AG09309 (cell line): ENCODE results near the gene CLMN.

Experiments used
- DNase-seq: peaks from one replicate; pipeline ENCODE4 v3.0.0-alpha.2; 2010; ENCODE audit warnings: low read depth
- H3K4me3 ChIP-seq: 2 replicates; pipeline ENCODE4 v1.5.1; 2011; ENCODE audit warnings: mild to moderate bottlenecking, low read depth, low read length, moderate library complexity; ENCODE audit not compliant: control insufficient read depth
- TF ChIP-seq, protein P1 (sequence below): IDR thresholded peaks from 2 replicates; pipeline ENCODE4 v1.5.1; 2011; ENCODE audit warnings: mild to moderate bottlenecking, low read depth, low read length, inconsistent platforms; ENCODE audit not compliant: insufficient read depth, control insufficient read depth; ENCODE audit errors: missing control alignments

The CLMN gene

DNA sequence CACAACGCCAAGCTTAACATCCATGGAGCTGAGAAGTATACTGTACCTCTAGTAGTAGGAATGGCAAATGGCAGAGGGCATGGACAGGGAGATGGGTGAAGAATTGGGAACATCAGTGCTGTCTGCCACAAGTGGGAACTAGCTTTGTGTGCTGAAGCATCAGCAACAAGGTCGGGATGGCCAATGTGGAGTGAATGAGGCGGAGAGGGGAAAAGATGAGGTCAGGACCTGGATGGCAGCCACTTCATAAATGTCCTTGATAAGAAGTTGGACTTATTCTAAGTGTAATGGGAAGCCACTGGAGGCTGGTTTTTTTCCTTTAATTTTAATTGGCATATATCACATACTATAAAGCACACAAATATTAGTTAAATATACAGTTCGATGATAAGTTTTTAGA lies 21.9 kb upstream of the CLMN start:
- DNase-seq, result no peak
- no peak overlapping the region for H3K4me3 ChIP-seq
- TF ChIP-seq, protein P1, sequence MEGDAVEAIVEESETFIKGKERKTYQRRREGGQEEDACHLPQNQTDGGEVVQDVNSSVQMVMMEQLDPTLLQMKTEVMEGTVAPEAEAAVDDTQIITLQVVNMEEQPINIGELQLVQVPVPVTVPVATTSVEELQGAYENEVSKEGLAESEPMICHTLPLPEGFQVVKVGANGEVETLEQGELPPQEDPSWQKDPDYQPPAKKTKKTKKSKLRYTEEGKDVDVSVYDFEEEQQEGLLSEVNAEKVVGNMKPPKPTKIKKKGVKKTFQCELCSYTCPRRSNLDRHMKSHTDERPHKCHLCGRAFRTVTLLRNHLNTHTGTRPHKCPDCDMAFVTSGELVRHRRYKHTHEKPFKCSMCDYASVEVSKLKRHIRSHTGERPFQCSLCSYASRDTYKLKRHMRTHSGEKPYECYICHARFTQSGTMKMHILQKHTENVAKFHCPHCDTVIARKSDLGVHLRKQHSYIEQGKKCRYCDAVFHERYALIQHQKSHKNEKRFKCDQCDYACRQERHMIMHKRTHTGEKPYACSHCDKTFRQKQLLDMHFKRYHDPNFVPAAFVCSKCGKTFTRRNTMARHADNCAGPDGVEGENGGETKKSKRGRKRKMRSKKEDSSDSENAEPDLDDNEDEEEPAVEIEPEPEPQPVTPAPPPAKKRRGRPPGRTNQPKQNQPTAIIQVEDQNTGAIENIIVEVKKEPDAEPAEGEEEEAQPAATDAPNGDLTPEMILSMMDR, result no peak

DNA sequence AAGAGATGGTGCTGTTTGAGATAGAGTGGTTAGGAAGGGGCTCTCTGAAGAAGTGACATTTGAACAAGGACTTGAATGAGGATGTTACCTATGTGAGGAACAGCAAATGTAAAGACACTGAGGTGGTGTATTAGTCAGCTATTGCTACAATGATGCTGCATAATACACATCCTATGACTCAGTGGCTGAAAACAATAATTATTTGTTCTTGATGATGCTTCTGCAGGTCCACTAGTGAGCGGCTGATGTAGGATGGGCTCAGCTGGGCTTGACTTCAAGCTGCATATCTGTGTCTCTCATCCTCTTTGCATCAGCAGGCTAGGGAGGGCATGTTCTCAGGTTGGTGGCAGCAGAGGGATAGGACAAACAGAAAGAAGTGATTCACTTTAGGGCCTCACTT lies 21.4 kb upstream of the CLMN start:
- DNase-seq, result no peak
- TF ChIP-seq, protein P1, result no peak

DNA sequence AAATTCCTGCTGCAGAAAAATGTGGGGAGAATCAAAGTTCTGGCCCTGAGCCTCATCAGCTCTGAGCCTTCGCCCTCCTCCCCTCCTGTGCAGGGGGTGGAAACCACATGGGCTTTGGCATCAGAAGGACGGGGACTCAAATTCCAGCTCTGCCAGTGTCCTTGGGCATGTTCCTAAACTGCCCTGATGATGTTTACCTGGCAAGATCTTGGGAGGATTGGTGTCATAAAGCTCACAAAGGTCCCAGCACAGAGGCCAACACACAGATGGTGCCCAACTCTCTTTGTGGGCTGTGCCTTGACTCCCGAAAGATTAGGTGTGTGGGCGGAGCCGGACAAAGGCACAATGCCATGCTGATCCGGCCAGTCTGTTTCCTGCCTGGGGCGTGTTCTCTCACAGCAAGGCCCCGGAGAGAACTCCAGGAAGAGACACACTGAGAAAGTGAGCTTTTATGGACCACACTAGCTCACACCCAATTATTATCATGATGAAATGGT lies 20.5 kb upstream of the CLMN start:
- TF ChIP-seq, protein P1, result no peak
- H3K4me3 ChIP-seq, result no peak overlapping the region

More for the DNA sequence above, 21.4 kb upstream of the CLMN start:
- no peak overlapping the region for H3K4me3 ChIP-seq

DNA sequence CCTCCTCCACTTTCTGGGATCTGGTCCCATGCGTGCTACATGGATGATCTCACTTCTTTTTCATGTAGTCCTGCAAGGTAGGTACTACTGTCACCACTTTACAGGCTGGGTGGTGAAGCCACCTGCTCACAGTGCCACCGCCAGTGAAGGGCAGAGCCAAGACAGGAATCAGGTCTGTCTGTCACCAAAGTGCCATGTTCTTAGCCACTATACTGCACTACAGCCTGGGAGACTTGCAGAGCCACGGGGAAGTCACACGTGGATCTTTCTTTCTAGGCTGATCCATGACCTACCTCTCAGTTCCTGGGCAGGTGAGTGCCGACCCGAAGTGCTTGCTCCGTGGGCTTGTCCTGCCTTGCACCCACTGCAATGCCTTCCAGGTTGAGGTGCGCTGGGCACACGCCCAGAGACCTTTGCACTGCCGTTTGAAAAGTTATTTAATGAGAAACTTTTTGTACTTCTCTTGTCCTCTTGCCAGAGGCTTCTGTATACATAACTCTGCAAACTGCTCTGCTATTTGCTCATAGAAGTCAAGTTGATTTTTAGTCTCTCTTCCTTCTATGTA lies 19.7 kb upstream of the CLMN start:
- H3K4me3 ChIP-seq, result no peak overlapping the region
- TF ChIP-seq, protein P1, result no peak
- no peak for DNase-seq

More for the DNA sequence above, 20.5 kb upstream of the CLMN start:
- no peak for DNase-seq

DNA sequence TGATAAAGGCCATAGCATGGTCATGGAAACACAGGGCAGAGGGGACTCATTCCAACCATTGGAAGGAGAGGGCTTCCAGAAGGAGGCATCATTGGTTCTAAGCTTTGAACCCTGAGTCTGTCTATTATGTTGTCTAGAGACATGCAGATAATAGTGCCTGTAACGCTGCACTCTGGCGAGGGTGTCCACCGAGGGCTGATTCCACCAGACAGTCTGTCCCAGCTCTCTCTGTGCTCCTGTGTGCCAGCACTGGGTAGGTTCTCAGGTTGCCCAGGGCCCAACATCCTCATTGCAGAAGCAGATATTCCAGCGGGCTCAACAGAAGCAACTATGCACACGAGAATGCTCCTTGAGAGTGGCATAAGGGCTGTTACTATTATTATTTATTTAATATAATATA lies 18.7 kb upstream of the CLMN start:
- TF ChIP-seq, protein P1, result no peak
- DNase-seq, result no peak
- H3K4me3 ChIP-seq, result no peak overlapping the region

DNA sequence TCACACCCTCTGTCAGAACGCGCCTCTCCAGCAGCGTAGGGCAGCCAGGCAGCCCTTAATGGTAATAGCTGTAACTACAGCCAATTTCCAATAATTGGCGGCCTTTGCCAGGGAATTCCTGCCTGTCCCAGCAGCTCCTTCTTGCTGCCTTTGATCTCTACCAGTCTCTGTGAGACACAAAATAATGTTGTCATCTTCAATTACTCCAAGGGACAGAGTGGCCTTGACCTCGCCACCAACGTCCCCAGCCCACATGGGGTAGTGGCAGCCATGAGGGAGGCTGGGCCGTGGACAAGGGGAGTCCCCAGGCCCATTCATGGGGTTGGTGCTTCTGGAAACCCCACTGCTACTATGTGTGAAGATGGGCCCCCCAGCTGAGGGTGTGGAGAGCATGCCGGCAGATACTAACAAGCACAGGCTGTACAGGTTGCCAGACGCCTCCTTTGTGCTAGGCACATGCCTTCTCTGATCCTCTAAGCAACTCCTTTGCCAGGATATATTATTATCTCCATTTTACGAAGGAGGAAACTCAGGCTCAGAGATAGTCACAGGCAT lies 17.4 kb upstream of the CLMN start:
- no peak for DNase-seq
- TF ChIP-seq, protein P1, result no peak
- no peak overlapping the region for H3K4me3 ChIP-seq
